Kidney epithelial cell (primary cell): ENCODE results near the gene RAP2B. TPM values are rescaled to one million over a fixed set of nuclear protein-coding genes. Genes with fewer than 3 reads are reported as not detected.

Experiments used
- DNase-seq: peaks from one replicate; pipeline ENCODE4 v3.0.0-alpha.2; 2010; ENCODE audit warnings: low read depth
- H3K27me3 ChIP-seq: 2 replicates; pipeline ENCODE4 v1.6.0; 2011; ENCODE audit warnings: low read length; ENCODE audit not compliant: control insufficient read depth, insufficient read depth
- H3K36me3 ChIP-seq: 2 replicates; pipeline ENCODE4 v1.5.1; 2011; ENCODE audit warnings: low read length; ENCODE audit not compliant: control insufficient read depth, insufficient read depth
- H3K4me3 ChIP-seq: 2 replicates; pipeline ENCODE4 v1.5.1; 2011; ENCODE audit warnings: low read depth, mild to moderate bottlenecking, control low read depth, low read length
- total RNA-seq: library from RNA; depleted of rRNA; stranded (reverse); fragments of >200 nt; gene quantifications from 2 replicates; pipeline ENCODE4 v1.2.3, GENCODE V29; 2015
- TF ChIP-seq, protein P1 (sequence below): IDR thresholded peaks from 2 replicates; pipeline ENCODE4 v1.5.1; 2011; ENCODE audit warnings: mild to moderate bottlenecking, moderate library complexity, low read length, control low read depth, inconsistent platforms; ENCODE audit not compliant: insufficient read depth, poor library complexity, severe bottlenecking

Gene RAP2B
- total RNA-seq, 1 donor from 2014 or later, result 43.6 TPM

DNA sequence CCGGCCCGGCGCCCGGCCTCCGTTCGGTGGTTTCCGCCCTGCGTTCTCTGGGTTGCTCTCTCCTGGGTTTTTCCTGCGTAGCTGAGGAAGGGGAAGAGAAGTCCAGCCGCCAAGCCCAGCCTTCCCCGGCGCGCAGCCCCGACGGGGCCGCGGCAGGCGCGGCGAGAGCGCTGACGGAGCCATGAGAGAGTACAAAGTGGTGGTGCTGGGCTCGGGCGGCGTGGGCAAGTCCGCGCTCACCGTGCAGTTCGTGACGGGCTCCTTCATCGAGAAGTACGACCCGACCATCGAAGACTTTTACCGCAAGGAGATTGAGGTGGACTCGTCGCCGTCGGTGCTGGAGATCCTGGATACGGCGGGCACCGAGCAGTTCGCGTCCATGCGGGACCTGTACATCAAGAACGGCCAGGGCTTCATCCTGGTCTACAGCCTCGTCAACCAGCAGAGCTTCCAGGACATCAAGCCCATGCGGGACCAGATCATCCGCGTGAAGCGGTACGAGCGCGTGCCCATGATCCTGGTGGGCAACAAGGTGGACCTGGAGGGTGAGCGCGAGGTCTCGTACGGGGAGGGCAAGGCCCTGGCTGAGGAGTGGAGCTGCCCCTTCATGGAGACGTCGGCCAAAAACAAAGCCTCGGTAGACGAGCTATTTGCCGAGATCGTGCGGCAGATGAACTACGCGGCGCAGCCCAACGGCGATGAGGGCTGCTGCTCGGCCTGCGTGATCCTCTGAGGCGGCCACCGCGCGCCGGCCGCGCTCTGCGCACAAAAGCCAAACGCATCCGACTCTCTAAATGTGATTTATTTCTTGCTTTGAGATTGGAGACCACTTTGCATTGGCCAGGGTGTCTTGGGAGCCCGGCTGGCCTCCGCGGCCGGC is 727 bp downstream of the RAP2B start:
- DNase-seq, result no peak
- TF ChIP-seq, protein P1, sequence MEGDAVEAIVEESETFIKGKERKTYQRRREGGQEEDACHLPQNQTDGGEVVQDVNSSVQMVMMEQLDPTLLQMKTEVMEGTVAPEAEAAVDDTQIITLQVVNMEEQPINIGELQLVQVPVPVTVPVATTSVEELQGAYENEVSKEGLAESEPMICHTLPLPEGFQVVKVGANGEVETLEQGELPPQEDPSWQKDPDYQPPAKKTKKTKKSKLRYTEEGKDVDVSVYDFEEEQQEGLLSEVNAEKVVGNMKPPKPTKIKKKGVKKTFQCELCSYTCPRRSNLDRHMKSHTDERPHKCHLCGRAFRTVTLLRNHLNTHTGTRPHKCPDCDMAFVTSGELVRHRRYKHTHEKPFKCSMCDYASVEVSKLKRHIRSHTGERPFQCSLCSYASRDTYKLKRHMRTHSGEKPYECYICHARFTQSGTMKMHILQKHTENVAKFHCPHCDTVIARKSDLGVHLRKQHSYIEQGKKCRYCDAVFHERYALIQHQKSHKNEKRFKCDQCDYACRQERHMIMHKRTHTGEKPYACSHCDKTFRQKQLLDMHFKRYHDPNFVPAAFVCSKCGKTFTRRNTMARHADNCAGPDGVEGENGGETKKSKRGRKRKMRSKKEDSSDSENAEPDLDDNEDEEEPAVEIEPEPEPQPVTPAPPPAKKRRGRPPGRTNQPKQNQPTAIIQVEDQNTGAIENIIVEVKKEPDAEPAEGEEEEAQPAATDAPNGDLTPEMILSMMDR, result no peak
- Histone ChIP-seq H3K4me3 (peak overlapping the region; percentile 84), H3K36me3 (no peaks in the 10 kb centered on the region), H3K27me3 (no peaks in the 10 kb centered on the region)

DNA sequence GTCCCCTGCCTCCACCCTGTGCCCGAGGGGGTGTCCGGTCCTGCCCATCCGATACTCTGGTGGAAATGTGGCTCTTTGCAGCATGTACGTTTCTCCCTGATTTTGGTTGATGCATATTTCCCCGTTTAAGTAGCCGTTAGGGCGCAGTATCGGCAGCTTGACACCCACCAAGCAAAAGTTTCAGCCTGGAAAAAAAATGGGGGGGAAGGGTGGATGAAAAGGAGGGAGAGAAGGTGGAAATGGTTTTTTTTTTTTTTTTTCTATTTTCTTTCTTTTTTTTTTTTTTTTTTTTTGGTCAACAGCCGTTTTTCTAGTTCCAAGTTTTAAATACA is 1.3 kb downstream of the RAP2B start:
- DNase-seq, result no peak
- H3K4me3 ChIP-seq, result peak overlapping the region; percentile 84
- no peaks in the 10 kb centered on the region for H3K36me3 ChIP-seq
- TF ChIP-seq, protein P1, result no peak
- no peaks in the 10 kb centered on the region for H3K27me3 ChIP-seq

DNA sequence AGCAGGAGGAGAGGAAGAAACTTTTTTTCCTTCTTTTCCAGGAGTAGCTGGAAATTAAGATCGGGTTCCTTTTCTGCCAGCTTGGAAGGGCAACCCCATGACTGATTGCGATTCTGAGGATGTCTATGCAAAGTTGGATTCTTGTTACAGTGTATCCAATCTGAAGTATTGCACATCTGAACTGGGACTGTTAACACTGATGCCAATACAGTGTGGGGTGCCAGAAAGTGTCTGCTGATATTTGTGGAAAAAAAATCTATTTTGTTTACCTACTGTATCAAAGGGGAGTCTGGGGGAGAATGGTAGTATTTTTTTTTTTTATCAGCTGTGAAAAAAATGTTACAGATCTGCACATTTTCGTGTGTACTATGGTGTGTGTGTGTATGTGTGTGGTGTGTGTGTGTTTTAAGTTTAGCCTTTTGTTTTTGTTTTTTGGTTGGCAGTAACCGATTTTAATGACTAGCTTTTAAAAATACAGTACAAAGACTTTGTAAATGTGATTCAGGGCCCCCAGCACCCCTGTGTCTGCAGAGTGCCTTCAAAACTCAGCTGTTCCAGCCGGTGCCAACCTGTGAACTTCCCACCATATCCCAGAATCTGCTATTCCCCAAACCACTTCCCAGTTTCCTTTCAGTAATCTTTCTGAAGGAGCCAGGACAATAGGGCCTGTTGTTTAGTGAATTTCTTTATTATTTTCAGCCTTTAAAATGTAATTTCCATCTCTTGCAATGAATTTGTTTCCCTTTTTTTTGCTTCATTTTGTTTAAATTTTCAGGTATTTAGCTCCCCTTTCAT is 1.9 kb downstream of the RAP2B start:
- TF ChIP-seq, protein P1, result no peak
- H3K36me3 ChIP-seq, result no peaks in the 10 kb centered on the region
- DNase-seq, result no peak
- no peaks in the 10 kb centered on the region for H3K27me3 ChIP-seq
- peak overlapping the region; percentile 84 for H3K4me3 ChIP-seq

DNA sequence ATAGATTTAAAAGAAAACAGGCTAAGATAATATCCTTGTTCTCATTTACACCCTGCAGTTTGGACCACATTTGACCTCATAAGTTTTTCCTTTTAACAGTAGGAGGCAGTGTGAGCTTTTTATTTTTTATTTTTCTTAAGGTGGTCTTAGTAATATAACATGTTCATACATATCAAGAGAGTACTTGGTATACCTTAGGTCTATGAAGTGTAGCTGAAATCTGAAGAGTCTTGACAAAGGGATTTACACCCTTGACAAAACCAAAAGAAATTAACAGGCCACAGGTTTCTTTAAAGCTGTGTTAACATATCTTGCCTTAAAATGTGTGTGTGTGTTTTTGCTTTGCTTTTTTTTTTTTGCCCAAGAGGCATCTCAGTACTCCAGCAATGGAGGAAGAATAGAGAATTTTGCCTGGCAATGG is 3.2 kb downstream of the RAP2B start:
- no peak for DNase-seq
- H3K36me3 ChIP-seq, result no peaks in the 10 kb centered on the region
- H3K27me3 ChIP-seq, result no peaks in the 10 kb centered on the region
- TF ChIP-seq, protein P1, result peak; percentile 33
- no peak overlapping the region for H3K4me3 ChIP-seq

DNA sequence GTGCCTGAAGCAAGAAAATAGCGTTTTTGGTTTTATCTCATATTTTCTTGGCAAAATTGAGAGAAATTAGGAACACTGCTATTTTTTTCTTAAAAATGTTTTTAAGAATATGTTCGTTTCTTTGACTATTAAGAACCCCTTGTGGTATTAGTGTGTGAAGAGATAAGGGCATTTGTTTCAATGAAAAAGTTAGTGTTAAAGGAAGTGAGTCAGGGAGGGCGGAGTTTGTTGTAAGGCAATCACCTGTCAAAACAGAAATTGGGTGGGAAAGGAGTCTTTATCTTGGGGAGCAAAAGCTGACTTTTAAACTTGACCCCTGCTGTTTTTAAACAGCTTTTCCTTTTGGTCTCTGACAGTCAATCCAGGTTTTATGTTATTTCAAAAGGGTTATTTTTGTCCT is 4.2 kb downstream of the RAP2B start:
- Histone ChIP-seq H3K36me3 (no peaks in the 10 kb centered on the region), H3K4me3 (no peak overlapping the region), H3K27me3 (no peaks in the 10 kb centered on the region)
- DNase-seq, result no peak
- TF ChIP-seq, protein P1, result no peak

DNA sequence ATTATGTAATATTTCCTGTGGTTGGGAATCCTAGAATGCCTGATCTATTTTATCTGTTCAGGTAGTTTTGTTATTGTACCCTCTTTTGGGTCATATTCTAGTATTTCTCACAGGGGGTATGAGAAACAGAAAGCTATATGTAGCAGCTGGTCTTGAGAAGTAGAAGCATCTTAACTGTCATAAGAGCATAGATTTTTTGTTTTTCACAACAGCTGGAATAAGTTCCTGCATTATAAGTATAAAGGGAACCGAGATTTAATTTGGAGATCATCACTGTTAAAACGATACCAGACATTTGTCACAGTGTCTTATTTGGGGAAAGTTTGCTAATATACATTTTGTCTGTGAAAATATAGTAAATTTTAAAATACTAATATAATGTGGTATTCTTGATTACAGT is 4.8 kb downstream of the RAP2B start:
- H3K4me3 ChIP-seq, result no peak overlapping the region
- H3K36me3 ChIP-seq, result no peaks in the 10 kb centered on the region
- DNase-seq, result no peak
- no peaks in the 10 kb centered on the region for H3K27me3 ChIP-seq
- TF ChIP-seq, protein P1, result no peak
